AG04450 (cell line): ENCODE measurements around the gene FRMPD4. TPM values are rescaled to one million over a fixed set of nuclear protein-coding genes. Genes with fewer than 3 reads are reported as not detected.

Source experiments
- CTCF ChIA-PET: fragments of 300-600, 350-600 bp; formaldehyde crosslinking; extraction: SDS; loops from one replicate; lab custom pipeline; 2022; ENCODE audit warnings: antibody characterized with exemption, inconsistent platforms; lab: Charles Lee
- POLR2A ChIA-PET: fragments of 350-600 bp; formaldehyde crosslinking; extraction: SDS; loops from one replicate; lab custom pipeline; 2021; ENCODE audit warnings: antibody characterized with exemption, inconsistent platforms; lab: Yijun Ruan, JAX
- DNase-seq: peaks from one replicate; pipeline ENCODE4 v3.0.0-alpha.2; 2011; ENCODE audit warnings: low read depth, low spot score
- H3K27ac ChIP-seq: one replicate; pipeline ENCODE4 v1.5.1; 2012; ENCODE audit warnings: low read depth, low read length, control low read depth
- H3K27me3 ChIP-seq: one replicate; pipeline ENCODE4 v1.6.0; 2012; ENCODE audit warnings: low read length; ENCODE audit not compliant: control insufficient read depth, insufficient read depth
- H3K4me3 ChIP-seq: 2 replicates; pipeline ENCODE4 v1.5.1; 2011; ENCODE audit warnings: mild to moderate bottlenecking, low read depth, low read length, control low read depth
- H3K9me3 ChIP-seq: 2 replicates; pipeline ENCODE4 v1.5.1; 2012; ENCODE audit warnings: low read length; ENCODE audit not compliant: control insufficient read depth, insufficient read depth
- CTCF ChIP-seq: IDR thresholded peaks from 2 replicates; pipeline ENCODE4 v1.5.1; 2011; ENCODE audit warnings: low read depth, low read length, control low read depth, inconsistent platforms
- polyA plus RNA-seq: library from polyadenylated mRNA; depleted of rRNA; stranded (reverse); fragments of >200 nt; gene quantifications from 2 replicates; pipeline ENCODE4 v1.2.3, GENCODE V29; 2011

The FRMPD4 gene
- polyA plus RNA-seq, 1 experiment: 2.7 TPM

DNA sequence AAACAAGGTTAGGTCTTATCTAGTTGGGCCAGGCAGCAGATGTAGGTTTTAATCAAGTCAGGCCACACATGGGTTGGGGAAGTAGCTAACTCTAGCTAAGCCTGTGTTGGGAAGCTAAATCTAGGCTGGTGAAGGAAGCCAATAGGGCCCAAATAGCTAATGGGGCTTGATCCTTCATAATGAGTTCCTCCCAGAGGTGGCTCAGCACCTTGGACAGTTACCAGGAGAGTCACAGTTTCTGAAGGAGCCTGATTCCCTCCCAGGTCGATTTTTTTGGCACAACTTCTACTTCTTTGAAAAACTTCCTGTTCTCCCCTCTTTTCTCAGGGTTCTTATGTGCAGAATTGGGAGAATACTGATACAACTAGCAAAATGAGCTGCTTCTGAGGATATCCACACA is 410.5 kb downstream of the FRMPD4 start:
- Histone ChIP-seq H3K9me3 (no peaks in the 10 kb centered on the region), H3K27me3 (no peaks in the 10 kb centered on the region), H3K4me3 (no peak overlapping the region), H3K27ac (no peak overlapping the region)
- POLR2A ChIA-PET: no interaction called here
- DNase-seq: peak; percentile 0
- CTCF ChIA-PET: interaction anchor here (1.6 kb wide), 1 partner anchor 18 kb away, joined by 3 read pairs; no protein-coding TSS in a partner anchor
- no peak for TF ChIP-seq CTCF

DNA sequence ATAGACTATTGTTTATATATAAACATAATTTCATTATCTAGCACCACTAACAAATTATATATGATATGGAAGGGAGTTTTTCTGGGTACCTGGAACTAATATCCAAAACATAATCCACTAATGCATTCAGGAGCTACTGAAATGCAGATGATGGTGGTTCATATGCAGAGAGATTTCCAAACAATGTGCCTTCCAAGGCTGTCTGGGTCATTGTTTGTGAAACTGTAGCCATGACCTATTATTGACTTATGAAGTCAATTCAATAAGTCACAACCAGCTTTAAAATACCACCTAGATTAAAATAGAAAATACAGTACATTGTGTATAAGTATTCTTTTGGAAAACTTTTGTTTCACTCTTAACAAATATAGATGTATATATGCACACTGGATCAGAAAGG is 415.9 kb downstream of the FRMPD4 start:
- no peak overlapping the region for H3K4me3 ChIP-seq
- no peaks in the 10 kb centered on the region for H3K9me3 ChIP-seq
- ChIA-PET POLR2A (no interaction called here), CTCF (no interaction called here)
- H3K27ac ChIP-seq: no peak overlapping the region
- DNase-seq: no peak
- no peaks in the 10 kb centered on the region for H3K27me3 ChIP-seq
- TF ChIP-seq CTCF: no peak

DNA sequence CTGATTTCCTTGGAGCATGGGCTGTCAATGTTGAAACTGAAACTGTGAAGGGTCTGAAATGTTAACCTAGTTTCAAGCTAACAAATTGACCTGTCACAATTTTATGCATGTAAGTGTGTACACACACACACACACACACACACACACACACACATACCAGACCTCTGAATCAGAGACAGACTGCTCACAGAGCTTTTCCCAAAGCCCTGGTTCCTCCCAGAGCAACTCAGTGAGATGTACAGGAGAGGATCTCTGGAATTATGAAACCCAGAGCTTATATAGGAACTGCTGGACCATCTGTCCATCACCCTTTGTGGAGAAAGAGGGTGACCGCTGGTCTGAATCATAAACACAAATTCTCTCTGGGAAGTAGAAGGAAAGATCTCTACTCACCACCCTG is 424.8 kb downstream of the FRMPD4 start:
- no peaks in the 10 kb centered on the region for H3K27me3 ChIP-seq
- no peaks in the 10 kb centered on the region for H3K9me3 ChIP-seq
- DNase-seq: peak; percentile 11
- ChIA-PET CTCF (no interaction called here), POLR2A (interaction anchor here (0.6 kb wide), 1 partner anchor 160 kb away, joined by 4 read pairs; no protein-coding TSS in a partner anchor)
- no peak overlapping the region for H3K4me3 ChIP-seq
- no peak for TF ChIP-seq CTCF
- peak overlapping the region; percentile 21 for H3K27ac ChIP-seq

GRCh38 chrX:12564221-12564620 is 425.9 kb downstream of the FRMPD4 start:
- DNase-seq: no peak
- TF ChIP-seq CTCF: no peak
- H3K27ac ChIP-seq: no peak overlapping the region
- no peak overlapping the region for H3K4me3 ChIP-seq
- no peaks in the 10 kb centered on the region for H3K9me3 ChIP-seq
- no peaks in the 10 kb centered on the region for H3K27me3 ChIP-seq
- ChIA-PET CTCF (no interaction called here), POLR2A (no interaction called here)

DNA sequence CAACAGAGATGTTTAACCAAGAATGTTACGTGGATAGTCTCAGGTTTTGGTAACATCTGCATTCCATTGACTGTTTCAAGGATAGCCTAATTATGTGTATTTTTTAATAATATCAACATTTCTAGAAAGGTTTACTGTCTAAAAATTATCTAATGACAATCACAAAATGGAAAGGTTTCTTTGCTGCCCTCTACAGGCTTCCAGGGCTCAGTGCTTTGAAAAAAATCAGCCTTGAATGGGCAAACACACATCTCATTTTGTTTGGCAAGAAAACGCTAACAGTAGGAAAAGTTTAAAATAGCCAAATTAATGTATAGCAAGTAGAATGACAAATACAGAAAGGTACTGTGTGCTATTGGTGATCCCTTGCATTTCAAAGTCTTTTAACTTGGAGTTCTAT is 429.6 kb downstream of the FRMPD4 start:
- CTCF ChIA-PET: interaction anchor here (0.7 to 1.8 kb wide), 4 partner anchors 11 to 592 kb away, joined by 3 to 10 read pairs (median 3); no protein-coding TSS in a partner anchor

More for the DNA sequence above, 429.6 kb downstream of the FRMPD4 start:
- H3K9me3 ChIP-seq: no peaks in the 10 kb centered on the region
- no peak overlapping the region for H3K27ac ChIP-seq
- POLR2A ChIA-PET: no interaction called here
- H3K4me3 ChIP-seq: no peak overlapping the region
- TF ChIP-seq CTCF: peak; percentile 67
- no peaks in the 10 kb centered on the region for H3K27me3 ChIP-seq
- no peak for DNase-seq
